Effector CD8-positive, alpha-beta T cell (primary cell): ENCODE data around the gene EFCAB11.

Source experiments
- DNase-seq: peaks from one replicate; lab custom pipeline; 2025; lab: John Stamatoyannopoulos, UW
- total RNA-seq, 4 experiments: gene quantifications; one replicate each; lab custom pipeline; 2026; lab: John Stamatoyannopoulos, UW

EFCAB11 gene, protein sequence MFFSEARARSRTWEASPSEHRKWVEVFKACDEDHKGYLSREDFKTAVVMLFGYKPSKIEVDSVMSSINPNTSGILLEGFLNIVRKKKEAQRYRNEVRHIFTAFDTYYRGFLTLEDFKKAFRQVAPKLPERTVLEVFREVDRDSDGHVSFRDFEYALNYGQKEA
- 1.3 to 2.6 (median 1.9) reads per million in 4 experiments for total RNA-seq

DNA sequence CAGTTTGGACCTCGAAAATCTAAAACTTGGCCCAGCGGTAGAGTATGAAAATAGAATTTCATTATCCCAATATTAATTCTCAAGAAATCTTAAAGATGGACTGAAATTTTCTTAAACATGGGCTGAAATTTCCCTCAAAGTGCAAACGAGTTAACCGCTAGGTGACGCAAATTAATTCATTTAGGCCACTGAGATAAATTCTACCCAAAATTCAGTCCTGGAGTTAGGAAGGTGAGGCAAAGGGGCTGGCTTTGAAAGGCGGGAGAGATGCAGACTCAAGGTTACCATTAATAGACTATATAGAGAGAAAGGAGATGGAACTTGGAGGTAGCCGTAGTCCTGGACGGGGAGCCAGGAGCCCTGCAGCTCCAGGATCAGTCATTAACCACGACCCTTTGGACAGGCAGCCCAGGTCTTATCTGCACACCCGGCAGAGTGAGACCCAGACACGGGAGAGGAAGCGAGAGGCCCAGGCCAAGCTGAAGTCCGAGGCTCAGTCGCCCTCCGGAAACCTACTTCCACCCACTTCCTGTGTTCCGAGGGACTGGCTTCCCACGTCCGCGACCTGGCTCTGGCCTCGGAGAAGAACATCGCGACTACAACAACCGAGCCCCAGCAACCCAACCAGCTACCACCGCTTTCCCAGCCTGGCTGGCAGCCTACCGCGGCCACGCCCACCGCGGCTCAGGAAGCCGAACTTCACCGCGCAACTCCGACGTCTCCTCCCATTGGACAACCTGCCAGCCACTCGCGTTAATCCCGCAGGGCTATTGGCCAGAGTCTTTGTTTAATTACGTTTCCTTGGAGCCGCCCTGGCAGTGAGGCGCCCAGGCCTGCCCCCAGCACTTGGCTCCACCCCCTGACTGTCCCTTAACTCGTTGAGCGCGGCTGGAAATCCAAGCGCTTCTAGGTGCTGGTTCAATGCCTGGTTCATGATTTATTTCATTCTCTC, at the start of gene EFCAB11:
Gene EFCAB11 (minus strand): TSS at position 661 of the 952 bp plus-strand sequence. CDS start 70 bp downstream, at position 591.
- DNase-seq: peak; percentile 90

DNA sequence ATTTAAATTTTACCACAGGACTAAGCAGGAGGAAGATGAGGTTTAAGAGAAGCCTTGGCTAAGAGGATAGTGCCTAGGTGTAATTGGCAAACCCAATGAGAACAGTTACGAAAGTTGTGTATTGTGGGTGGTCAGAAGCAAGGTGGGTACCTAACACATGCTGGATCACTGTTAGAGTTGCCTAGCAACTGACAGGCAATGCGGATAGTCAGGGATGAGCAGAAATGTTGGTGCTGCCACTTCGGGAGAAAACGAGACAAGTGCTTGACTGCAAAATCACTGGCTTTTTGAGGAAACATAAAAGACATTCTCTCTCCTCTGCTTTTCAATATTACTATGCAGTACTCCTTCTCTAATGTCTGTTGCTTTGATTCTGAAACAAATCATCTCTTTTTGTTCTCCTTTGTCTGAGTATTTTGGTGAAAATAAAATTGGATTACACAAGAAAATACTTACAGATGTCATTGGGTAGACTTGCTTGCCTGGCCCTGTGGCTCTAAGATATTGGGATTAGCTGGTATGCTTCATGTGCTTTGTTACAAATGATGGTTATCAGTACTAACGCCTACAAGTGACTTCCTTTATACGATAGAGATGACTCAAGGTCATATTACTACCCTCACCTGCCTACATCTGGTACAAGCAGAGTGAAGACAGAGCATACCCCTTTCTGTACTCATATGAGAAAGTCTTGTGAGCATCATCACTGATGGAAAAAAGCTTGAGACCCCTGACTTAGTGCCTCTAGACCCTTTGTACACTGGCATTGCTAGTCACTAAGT, 49.2 kb upstream of the EFCAB11 start:
- no peak for DNase-seq

- no peak for DNase-seq
Observed at GRCh38 chr14:90000935-90001334, 46.4 kb upstream of the EFCAB11 start.

- no peak for DNase-seq
Observed at GRCh38 chr14:89996963-89997362, 42.4 kb upstream of the EFCAB11 start.

- DNase-seq: no peak
Observed at GRCh38 chr14:89992273-89992672, 37.7 kb upstream of the EFCAB11 start.

- DNase-seq: no peak
Observed at GRCh38 chr14:89990623-89991275, 36.2 kb upstream of the EFCAB11 start.

DNA sequence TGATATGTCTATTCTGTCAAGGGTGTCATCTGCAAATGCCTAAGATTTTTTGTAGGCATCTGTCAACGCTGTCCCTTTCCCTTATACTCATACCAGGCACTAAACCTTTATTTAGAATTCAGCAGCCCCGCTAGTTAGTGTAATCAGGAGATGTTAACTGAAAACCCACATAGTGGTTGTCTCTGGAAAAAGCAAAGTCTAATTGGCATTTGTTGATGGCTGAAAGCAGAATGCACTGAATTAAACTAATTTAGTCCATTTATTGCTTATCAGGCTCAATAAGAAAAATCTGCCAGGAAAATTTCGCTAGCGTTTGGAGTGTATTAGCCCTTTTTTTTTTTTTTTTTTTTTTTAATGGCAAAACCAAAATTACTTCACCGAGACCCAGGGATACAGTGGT, 35.7 kb upstream of the EFCAB11 start:
- DNase-seq: no peak

GRCh38 chr14:89988787-89989186, 34.3 kb upstream of the EFCAB11 start:
- no peak for DNase-seq

DNA sequence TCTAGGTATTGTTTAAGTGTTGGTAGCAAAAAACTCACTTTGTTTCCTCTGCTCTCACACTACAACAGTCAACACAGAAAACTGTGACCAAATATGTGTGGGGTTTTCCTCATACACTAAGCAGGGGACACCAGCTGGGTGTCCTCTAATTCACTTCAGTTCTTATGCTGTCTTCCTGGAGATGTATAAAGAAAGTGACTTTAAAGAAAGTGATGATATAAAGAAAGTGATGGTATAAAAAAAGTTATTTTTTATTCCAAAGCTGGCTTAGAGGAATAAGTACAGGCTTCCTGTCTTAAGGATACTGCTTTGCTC, 32.6 kb upstream of the EFCAB11 start:
- no peak for DNase-seq

DNA sequence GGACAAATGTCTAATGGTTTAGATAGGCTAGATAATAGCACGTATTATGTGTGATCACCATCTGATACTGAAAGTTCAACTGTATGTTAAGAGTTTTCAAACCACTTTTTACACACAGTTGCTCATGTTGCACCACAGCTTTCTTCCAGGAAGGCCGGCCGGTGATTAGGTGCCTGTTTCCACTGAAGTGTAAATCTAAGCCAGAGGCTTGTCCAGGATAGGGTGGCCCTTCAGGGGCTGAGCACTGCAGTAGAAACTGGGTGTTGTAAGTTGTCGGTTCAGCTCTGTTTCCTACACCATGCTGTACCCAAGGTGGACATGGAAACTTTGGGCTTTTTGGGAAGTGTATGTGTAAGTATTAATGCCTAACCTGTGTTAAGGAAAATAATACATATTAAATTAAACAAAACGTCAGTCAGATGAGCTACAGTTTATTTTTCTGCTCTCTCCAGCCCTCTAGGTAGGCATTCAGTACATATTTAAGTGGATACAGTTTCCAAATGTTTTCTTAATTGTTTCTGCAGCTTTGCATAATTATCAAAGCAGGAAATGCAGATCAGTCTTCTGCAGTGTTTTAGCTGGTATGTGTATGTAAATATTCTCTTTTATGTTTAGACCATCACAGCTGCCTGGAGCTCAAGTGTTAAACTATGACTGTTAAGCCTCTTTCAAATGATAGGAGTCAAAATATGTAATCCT, 32.1 kb upstream of the EFCAB11 start:
- no peak for DNase-seq

- DNase-seq: no peak
Observed at GRCh38 chr14:89983375-89983774, 28.8 kb upstream of the EFCAB11 start.

GRCh38 chr14:89978656-89979055, 24.1 kb upstream of the EFCAB11 start:
- no peak for DNase-seq

DNA sequence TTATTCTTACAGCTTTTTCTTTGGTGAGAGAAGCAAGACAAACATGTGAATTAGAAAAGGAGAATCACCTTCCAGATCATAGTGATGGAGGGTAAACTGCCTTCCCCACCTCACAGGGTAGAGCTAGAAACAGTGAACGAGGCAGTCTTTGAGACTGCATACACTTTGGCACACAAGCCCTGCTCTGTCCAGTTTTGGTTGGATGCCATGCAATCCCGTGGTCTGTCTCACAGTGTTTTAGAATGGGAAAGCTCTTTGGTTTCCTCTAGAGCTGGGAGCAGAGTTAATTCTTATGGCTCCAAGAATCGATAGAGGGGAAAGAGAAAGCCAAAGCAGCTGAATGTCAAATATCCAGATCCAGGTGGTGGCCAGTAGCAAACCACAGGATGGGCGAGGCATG, 23.1 kb upstream of the EFCAB11 start:
- no peak for DNase-seq

GRCh38 chr14:89973234-89973823, 18.8 kb upstream of the EFCAB11 start:
- DNase-seq: peak; percentile 2

DNA sequence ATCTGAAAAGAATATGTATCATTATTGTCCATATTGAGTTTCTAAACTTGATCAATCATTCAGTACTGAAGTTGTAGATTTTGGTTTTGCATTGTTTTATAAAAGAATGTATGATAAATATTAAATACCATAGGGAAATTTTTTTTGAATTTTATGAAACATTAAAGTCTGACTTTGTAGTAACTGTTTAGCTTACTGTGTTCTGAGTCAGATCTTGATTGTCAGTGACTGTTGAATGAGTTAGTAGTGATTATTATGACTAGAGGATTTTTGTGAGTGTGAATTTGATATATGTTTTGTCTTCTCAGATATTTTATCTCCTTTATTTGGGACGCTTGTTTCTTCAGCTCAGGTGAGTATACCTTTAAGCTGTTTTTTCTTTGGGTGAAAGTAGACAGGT, 11.3 kb upstream of the EFCAB11 start:
- no peak for DNase-seq

GRCh38 chr14:89963288-89963978, 8.9 kb upstream of the EFCAB11 start:
- DNase-seq: no peak

DNA sequence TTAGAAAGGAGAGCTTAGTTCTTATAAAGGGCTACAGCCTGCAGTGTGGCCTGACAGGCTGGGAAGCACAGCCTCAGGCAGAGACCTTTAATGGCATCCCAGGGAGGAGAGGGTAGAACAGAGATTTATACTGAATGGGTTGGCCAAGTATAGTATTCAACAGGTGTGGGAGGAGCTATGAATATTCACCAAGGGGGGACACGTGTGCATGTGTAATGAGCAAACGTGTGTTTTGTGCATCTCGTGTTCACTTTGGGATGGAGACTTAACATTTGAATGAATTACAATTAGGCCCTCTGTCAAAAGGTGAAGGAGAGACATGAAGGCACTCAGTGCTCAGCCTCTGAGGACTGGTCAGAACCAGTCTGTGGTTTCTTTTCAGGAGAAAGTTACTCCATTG, 6.4 kb upstream of the EFCAB11 start:
- DNase-seq: no peak

DNA sequence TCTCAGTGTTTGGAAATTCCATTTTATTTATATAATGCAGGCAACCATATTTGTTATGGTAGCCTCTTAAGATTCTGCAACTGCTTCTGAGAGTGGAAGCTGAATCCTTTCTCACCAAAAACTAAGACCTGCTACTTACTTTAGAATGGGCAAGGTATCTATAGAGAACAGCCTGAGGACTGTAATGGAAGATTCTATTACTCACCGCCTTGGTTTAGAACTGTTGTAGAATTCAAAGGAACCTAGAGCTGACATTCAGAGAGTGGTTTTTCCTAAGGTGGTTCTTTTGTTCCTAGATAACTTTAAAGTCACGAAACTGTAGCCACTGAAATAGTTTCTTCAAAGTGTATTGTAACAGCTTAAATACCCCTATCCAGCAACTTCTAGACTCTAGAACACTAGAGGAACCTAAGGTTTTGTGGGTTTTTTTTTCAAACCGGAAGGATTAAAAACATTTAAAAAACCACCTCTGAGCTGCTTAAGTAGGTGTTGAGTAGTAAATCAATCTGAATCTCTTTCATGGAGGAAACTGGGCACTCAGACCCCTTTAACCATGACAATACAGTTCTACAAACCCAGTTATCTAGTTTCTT, 5.4 kb upstream of the EFCAB11 start:
- no peak for DNase-seq

GRCh38 chr14:89958966-89959365, 4.4 kb upstream of the EFCAB11 start:
- DNase-seq: no peak

DNA sequence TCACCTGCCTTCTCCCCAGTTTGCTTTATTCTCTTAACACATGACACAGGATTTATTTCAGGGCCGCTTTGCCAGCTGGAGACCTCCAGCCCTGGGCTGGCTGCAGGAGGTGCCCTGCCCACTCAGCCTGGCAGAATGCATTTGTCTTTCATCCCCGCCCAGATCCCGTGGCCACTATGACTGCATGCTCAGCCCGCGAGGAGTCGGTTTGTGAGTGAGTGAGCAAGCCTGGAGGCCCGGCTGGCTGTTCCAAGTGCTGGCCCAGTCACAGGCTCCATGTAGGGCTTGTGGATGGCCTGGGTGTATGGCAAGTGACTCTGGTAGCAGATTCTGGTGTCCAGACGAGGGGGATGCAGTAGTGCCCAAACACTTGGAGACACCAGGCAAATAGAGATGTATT, 3.3 kb upstream of the EFCAB11 start:
- DNase-seq: no peak
